Heart left ventricle (tissue), 16 donors: Measurements from ENCODE around the gene CACNA1C. TPM values are rescaled to one million over a fixed set of nuclear protein-coding genes. Genes with fewer than 3 reads are reported as not detected.

ENCODE experiments used
- ATAC-seq, 4 donors: fragments of 200-7000 bp; cut with Tn5 transposase; one replicate each; pipeline ENCODE4 v1.9.1; 2020 to 2022; ENCODE audit warnings: moderate library complexity in 4 of 4, mild to moderate bottlenecking in 3 of 4, moderate number of reproducible peaks in 1 of 4
- DNase-seq, 5 donors: peaks; one replicate each; pipeline ENCODE4 v3.0.0-alpha.2; 2020
- H3K27ac ChIP-seq, 12 donors: fragments of 200-600 bp; sonication (generic) in 4 of 12; one replicate each; pipeline versions ENCODE4 v1.5.0 to v1.8.0; 2016 to 2022; ENCODE audit warnings: mild to moderate bottlenecking in 2 of 12
- H3K27me3 ChIP-seq, 9 donors: fragments of 200-600 bp; sonication (generic) in 2 of 9; one replicate each; pipeline versions ENCODE4 v1.5.1 to v1.8.0; 2016 to 2022; ENCODE audit warnings: mild to moderate bottlenecking in 3 of 9
- H3K36me3 ChIP-seq, 9 donors: fragments of 200-600 bp; sonication (generic) in 2 of 9; one replicate each; pipeline versions ENCODE4 v1.5.0 to v1.8.0; 2018 to 2022; ENCODE audit warnings: mild to moderate bottlenecking in 2 of 9
- H3K4me1 ChIP-seq, 12 donors: fragments of 200-600 bp; sonication (generic) in 4 of 12; one replicate each; pipeline versions ENCODE4 v1.5.0 to v1.8.0; 2016 to 2022; ENCODE audit warnings: mild to moderate bottlenecking in 3 of 12
- H3K4me3 ChIP-seq, 12 donors: fragments of 200-600 bp; sonication (generic) in 4 of 12; one replicate each; pipeline versions ENCODE4 v1.5.0 to v1.8.0; 2017 to 2022; ENCODE audit warnings: mild to moderate bottlenecking in 9 of 12, moderate library complexity in 4 of 12
- H3K9me3 ChIP-seq, 12 donors: fragments of 200-600 bp; sonication (generic) in 4 of 12; one replicate each; pipeline versions ENCODE4 v1.5.0 to v1.8.0; 2016 to 2022; ENCODE audit warnings: mild to moderate bottlenecking in 1 of 12
- POLR2A ChIP-seq, 2 donors: fragments of 450-650 bp; IDR thresholded peaks; one replicate each; pipeline ENCODE4 v1.6.1; 2017; ENCODE audit warnings: antibody characterized with exemption in 2 of 2, mild to moderate bottlenecking in 2 of 2, moderate library complexity in 2 of 2
- WGBS, 4 donors: extraction: QIAGEN DNeasy Blood & Tissue Kit in 2 of 4; methylation state at CpG; one replicate each; pipeline versions ENCODE4 v1.1.5 to v1.1.7; 2013 to 2018; 5-methylcytosine and 5-hydroxymethylcytosine counted together
- intact Hi-C, 10 donors: fragments of 100-400 bp; cut with DNase I; formaldehyde crosslinking; loops; one replicate each; pipeline versions ENCODE4 v1.11.1 to v1.14.2; 2022
- polyA plus RNA-seq, 2 donors: library from polyadenylated mRNA; stranded (reverse); fragments of 200-250 nt; gene quantifications; one replicate each; pipeline ENCODE4 v1.2.3, GENCODE V29; 2013
- total RNA-seq, 9 donors: library from RNA; depleted of rRNA in 2 of 9; stranded (reverse); fragments of >200 nt in 2 of 9; fragmentation: NEBNext Ultra II Directional in 3 of 9; extraction: Animal tissue kit (Norgen Biotek cat#: 25700) in 3 of 9; gene quantifications; one replicate each; pipeline versions ENCODE4 v1.1.0 to v1.2.4, GENCODE V29; 2016 to 2023
- TF ChIP-seq, protein P1 (sequence below), 12 donors: fragments of 200-600 bp; sonication (generic) in 4 of 12; IDR thresholded peaks; one replicate each; pipeline versions ENCODE4 v1.5.0 to v1.8.0; 2018 to 2022; ENCODE audit warnings: antibody characterized with exemption in 12 of 12, mild to moderate bottlenecking in 5 of 12
- donor health status: ischemic (EF 13 %, LVEDD 7.1; RV severe dilation, severe dysfunction).
- donor health status: healthy with polysubstance abuse.
- donor health status: DM: no; HTN: yes; CAD: no.
- donor health status: DM: no; HTN: no; CAD: no.
- donor health status: ischemic (EF 25% LVEDD 6.9; RV normal size, moderate dysfunction).
- donor health status: ischemic (EF 25% LVEDD 5.7; RV mildly dilated, moderate dysfunction).
- donor health status: healthy.
- donor health status: DM: yes; HTN: yes; CAD: no.
- donor health status: ischemic (EF 35%, LVEDD 5.7; RV mildly dilated, moderate dysfunction).
- donor health status: nonischemic (EF 11% LVEDD 7.7; RV severe dilation, severe dysfunction).
- donor health status: DM: yes; HTN: yes; CAD: no.
- donor health status: PGD.
- donor health status: ischemic (EF 29% LVEDD 5.4; RV normal size, mild dysfunction).
- donor health status: nonischemic (EF 23%, LVEDD 6.1; RV moderate dilation, normal function).

CACNA1C gene
- total and polyA plus RNA-seq, 11 donors = 41.9 to 196 (median 164) TPM

DNA sequence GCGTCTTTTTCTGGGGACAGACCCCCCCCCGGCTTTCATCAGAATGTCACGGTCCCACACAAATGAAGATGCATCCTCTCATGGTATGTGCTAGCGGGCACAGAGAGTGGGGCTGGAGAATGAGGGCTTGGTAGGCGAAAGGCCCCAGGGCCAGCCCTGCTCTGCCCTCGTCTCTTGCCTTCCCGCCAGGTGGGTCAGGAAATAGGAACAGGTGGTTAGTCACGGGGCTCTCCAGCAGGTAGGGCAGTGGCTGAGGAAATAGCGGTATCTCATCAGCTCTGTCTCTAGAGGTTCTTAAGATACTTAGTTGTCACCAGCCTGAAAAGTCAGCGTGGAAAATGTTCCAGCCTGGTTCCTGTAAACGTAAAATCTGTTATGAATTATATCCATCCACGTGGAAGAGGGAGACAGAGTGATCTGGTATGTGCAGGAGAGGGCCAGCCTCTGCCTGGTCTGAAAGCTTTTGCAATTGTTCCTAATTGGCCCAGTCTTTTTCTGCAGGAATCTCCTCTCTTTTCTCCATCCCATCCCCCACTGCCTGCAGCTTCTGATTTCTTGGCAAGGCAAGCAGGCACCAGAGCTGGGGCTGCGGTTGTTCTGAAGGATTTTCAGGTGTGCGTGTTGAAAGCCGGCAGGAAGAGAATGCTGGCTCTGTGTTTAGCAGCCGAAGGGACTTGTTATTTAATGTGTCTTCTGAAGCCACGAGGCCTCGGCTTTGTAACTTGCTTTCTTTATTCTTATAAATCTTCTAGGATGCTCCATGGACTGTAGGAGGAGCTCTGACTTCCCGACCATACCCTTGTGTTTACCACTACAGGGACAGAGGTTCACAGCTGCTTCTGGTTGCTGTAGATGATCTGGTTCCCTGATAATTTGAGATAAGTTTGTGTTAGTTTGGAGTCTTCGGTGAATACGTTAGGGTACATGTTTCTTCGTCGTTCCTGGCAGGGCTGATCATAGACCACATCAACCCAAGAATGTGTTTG, 131.1 kb downstream of the CACNA1C start:
- H3K27me3 ChIP-seq = no peaks in the 10 kb centered on the region
- H3K36me3 ChIP-seq = peaks cover 0 to 21% (median 0%) of the 10 kb centered on the region in 9 donors
- WGBS, 4 donors = 44 to 46% (median 45%) methylated on average over 22 to 23 of the region's 23 CpGs
- peak overlapping the region in 2 of 12 donors; percentile 13 to 20 for H3K4me3 ChIP-seq
- H3K27ac ChIP-seq = peak overlapping the region in 11 of 12 donors; percentile 0 to 85 (median 28)
- intact Hi-C loops = loop anchor here in 3 of 10 donors (5.0 to 10.0 kb wide), 4 partner anchors 88 to 109 kb away; no protein-coding TSS in a partner anchor
- no peak for TF ChIP-seq POLR2A (IDR thresholded peaks at IDR 0.05)
- TF ChIP-seq, protein P1, sequence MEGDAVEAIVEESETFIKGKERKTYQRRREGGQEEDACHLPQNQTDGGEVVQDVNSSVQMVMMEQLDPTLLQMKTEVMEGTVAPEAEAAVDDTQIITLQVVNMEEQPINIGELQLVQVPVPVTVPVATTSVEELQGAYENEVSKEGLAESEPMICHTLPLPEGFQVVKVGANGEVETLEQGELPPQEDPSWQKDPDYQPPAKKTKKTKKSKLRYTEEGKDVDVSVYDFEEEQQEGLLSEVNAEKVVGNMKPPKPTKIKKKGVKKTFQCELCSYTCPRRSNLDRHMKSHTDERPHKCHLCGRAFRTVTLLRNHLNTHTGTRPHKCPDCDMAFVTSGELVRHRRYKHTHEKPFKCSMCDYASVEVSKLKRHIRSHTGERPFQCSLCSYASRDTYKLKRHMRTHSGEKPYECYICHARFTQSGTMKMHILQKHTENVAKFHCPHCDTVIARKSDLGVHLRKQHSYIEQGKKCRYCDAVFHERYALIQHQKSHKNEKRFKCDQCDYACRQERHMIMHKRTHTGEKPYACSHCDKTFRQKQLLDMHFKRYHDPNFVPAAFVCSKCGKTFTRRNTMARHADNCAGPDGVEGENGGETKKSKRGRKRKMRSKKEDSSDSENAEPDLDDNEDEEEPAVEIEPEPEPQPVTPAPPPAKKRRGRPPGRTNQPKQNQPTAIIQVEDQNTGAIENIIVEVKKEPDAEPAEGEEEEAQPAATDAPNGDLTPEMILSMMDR (IDR thresholded peaks at IDR 0.05) = peak in 6 of 12 donors; percentile 15 to 32 (median 28)
- no peak for DNase-seq
- H3K4me1 ChIP-seq = peaks cover 9 to 55% (median 41%) of the 10 kb centered on the region in 12 donors
- no peaks in the 10 kb centered on the region for H3K9me3 ChIP-seq
- no peak for ATAC-seq

DNA sequence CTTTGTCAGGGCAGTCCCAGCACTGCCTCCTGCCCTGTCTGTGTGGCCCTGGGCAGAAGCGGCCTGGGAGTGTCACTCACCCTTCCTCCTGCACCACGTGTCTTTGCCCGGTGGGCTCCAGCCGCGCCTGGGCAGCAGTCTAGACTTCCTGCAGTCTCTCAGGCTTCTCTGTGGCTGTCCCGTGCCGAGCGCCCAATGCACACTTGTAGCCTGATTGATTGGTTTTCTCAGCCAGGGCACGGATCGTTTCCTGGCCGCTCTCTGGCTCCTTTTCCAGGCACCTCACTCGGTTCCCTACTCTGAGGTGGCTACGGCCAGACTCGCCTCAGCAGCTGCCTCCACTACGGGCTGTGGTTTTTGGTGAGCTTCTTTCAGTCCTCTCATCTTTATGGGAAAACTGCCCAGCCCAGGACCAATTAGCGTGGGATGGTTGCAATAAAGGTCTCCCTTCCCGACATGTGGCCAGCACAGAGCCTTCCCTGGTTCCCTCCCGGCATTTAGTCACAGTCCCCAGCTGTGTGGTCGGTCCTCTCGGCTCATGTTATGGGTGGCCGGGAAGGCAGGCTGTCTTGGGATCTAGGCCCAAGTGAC, 133.1 kb downstream of the CACNA1C start:
- DNase-seq = no peak

DNA sequence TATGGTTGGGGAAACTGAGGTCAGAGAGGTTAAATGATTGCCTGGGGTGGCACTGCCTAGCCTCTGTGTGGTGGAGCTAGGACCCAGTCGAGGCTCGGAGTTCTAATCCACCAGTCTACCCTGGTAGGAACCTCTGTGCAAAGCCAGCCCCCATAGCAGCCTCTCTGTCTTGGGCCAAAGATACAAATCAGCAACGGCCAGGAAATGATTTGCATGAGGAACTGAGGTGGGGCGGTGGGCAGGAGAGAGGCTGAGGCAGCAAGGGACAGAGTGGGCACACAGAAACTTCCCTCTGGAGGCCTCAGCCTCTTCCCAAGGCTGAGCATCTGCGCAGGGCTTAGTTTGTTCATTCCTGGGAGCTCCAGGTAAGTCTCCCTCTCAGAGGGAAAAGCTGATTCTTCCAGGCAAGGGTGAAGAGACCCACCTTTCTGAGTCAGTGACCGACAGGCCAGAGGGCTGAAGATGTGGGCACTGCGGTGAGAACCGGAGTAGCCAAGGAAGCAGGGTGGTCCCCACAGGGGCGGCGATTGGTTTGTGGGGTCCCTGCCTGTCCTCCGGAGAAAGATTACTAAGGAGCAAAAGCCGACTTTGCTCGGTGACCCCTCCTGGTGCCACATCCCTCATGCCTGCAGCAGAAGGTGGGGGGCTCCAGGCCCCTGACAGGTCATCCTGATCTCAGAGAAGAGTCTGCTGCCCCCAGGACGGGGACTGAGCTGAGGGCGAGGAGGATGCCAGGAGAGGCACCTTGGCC, 134.6 kb downstream of the CACNA1C start:
- Histone ChIP-seq H3K4me1 (peaks cover 0 to 25% (median 15%) of the 10 kb centered on the region in 12 donors), H3K9me3 (no peaks in the 10 kb centered on the region), H3K27ac (peak overlapping the region in 3 of 12 donors; percentile 0 to 85 (median 14)), H3K4me3 (no peak overlapping the region), H3K36me3 (peaks cover 0 to 13% (median 0%) of the 10 kb centered on the region in 9 donors), H3K27me3 (no peaks in the 10 kb centered on the region)
- TF ChIP-seq POLR2A (IDR thresholded peaks at IDR 0.05) = no peak
- TF ChIP-seq, protein P1 (IDR thresholded peaks at IDR 0.05) = no peak
- ATAC-seq (no peak), DNase-seq (no peak)
- WGBS, 4 donors = 84 to 89% (median 84%) methylated on average over 13 to 15 of the region's 15 CpGs
- intact Hi-C loops = loop anchor here in 2 of 10 donors (10.0 kb wide), 2 partner anchors 87 to 113 kb away; no protein-coding TSS in a partner anchor

More for the DNA sequence above, 133.1 kb downstream of the CACNA1C start:
- H3K4me1 ChIP-seq = peaks cover 0 to 35% (median 21%) of the 10 kb centered on the region in 12 donors
- H3K27ac ChIP-seq = peak overlapping the region in 3 of 12 donors; percentile 35 to 85 (median 81)
- H3K9me3 ChIP-seq = no peaks in the 10 kb centered on the region
- TF ChIP-seq POLR2A (IDR thresholded peaks at IDR 0.05) = no peak
- TF ChIP-seq, protein P1 (IDR thresholded peaks at IDR 0.05) = no peak
- 93 to 95% (median 95%) methylated on average over 20 to 21 of the region's 21 CpGs for WGBS, 4 donors
- H3K27me3 ChIP-seq = no peaks in the 10 kb centered on the region
- H3K4me3 ChIP-seq = no peak overlapping the region
- intact Hi-C loops = loop anchor here in 2 of 10 donors (10.0 kb wide), 2 partner anchors 89 to 111 kb away; no protein-coding TSS in a partner anchor
- no peak for ATAC-seq
- H3K36me3 ChIP-seq = peaks cover 0 to 19% (median 0%) of the 10 kb centered on the region in 9 donors
